Measurements from ENCODE around the gene EFCAB11.
A peak's percentile ranks its signal among the peaks of the same experiment; 100 is the strongest.

Gene EFCAB11

GRCh38 chr14:89954070-89955021, at the start of gene EFCAB11:
EFCAB11 (minus strand) TSS chr14:89954730; CDS start chr14:89954660, 70 bp downstream.
- DNase-seq, result peak; percentile 91 to 97 (median 94)

GRCh38 chr14:90003526-90004307, 49.2 kb upstream of the EFCAB11 start:
- DNase-seq, result no peak

- DNase-seq, result no peak
Observed at GRCh38 chr14:90000935-90001334, 46.4 kb upstream of the EFCAB11 start.

- DNase-seq, result no peak
Observed at GRCh38 chr14:89996963-89997362, 42.4 kb upstream of the EFCAB11 start.

GRCh38 chr14:89992273-89992672, 37.7 kb upstream of the EFCAB11 start:
- DNase-seq, result no peak

- DNase-seq, result no peak
Observed at GRCh38 chr14:89990623-89991275, 36.2 kb upstream of the EFCAB11 start.

GRCh38 chr14:89990218-89990617, 35.7 kb upstream of the EFCAB11 start:
- DNase-seq, result no peak

- DNase-seq, result no peak
Observed at GRCh38 chr14:89988787-89989186, 34.3 kb upstream of the EFCAB11 start.

GRCh38 chr14:89987161-89987475, 32.6 kb upstream of the EFCAB11 start:
- DNase-seq, result no peak

GRCh38 chr14:89986462-89987160, 32.1 kb upstream of the EFCAB11 start:
- no peak for DNase-seq

GRCh38 chr14:89983375-89983774, 28.8 kb upstream of the EFCAB11 start:
- DNase-seq, result no peak

- DNase-seq, result no peak
Observed at GRCh38 chr14:89978656-89979055, 24.1 kb upstream of the EFCAB11 start.

- no peak for DNase-seq
Observed at GRCh38 chr14:89977668-89978067, 23.1 kb upstream of the EFCAB11 start.

- DNase-seq, result peak in 5 of 6 experiments; percentile 3 to 39 (median 19)
Observed at GRCh38 chr14:89973234-89973823, 18.8 kb upstream of the EFCAB11 start.

GRCh38 chr14:89965839-89966238, 11.3 kb upstream of the EFCAB11 start:
- no peak for DNase-seq

GRCh38 chr14:89963288-89963978, 8.9 kb upstream of the EFCAB11 start:
- no peak for DNase-seq

GRCh38 chr14:89960914-89961313, 6.4 kb upstream of the EFCAB11 start:
- DNase-seq, result no peak

- peak in 3 of 6 experiments; percentile 31 to 42 (median 37) for DNase-seq
Observed at GRCh38 chr14:89959853-89960445, 5.4 kb upstream of the EFCAB11 start.

GRCh38 chr14:89958966-89959365, 4.4 kb upstream of the EFCAB11 start:
- no peak for DNase-seq

GRCh38 chr14:89957791-89958190, 3.3 kb upstream of the EFCAB11 start:
- DNase-seq, result no peak

- DNase-seq, result peak in 1 of 6 experiments; percentile 3
Observed at GRCh38 chr14:89957376-89957775, 2.8 kb upstream of the EFCAB11 start.
